OCI-LY7 (cell line): ENCODE data around the gene FOXL1.

ENCODE experiments used
- CTCF ChIP-seq: fragments of 200-600 bp; sonication (generic); conservative IDR thresholded peaks from 2 replicates; pipeline ENCODE4 v1.5.1; 2014; ENCODE audit warnings: mild to moderate bottlenecking, antibody characterized with exemption, low read length, moderate library complexity, mixed read lengths
- EZH2phosphoT487 ChIP-seq: fragments of 200-600 bp; sonication (generic); IDR thresholded peaks from 2 replicates; pipeline ENCODE4 v1.6.1; 2018; ENCODE audit warnings: low read depth, borderline replicate concordance, mild to moderate bottlenecking, mixed run types, antibody characterized with exemption, low read length, moderate library complexity, mixed read lengths

- TF ChIP-seq CTCF (no peak), EZH2phosphoT487 (no peak)
These were observed 24.2 kb downstream of the FOXL1 start for GRCh38 chr16:86602521-86602920.
